ENCODE data around the gene SLC39A11.

Gene SLC39A11

GRCh38 chr17:73029991-73030390 is 62.5 kb downstream of the SLC39A11 start:
- ChIA-PET CTCF (no interaction called here), POLR2A (no interaction called here)

GRCh38 chr17:73029021-73029420 is 63.5 kb downstream of the SLC39A11 start:
- ChIA-PET POLR2A (no interaction called here), CTCF (no interaction called here)
- TF ChIP-seq NFRKB (IDR thresholded peaks at IDR 0.05) (no peak), ELF4 (IDR thresholded peaks at IDR 0.05) (no peak), FOXK2 (IDR thresholded peaks at IDR 0.05) (no peak), FOXM1 (IDR thresholded peaks at IDR 0.05; ENCODE audit: borderline replicate concordance) (no peak), TARDBP (IDR thresholded peaks at IDR 0.05) (no peak), FOXA1 (IDR thresholded peaks at IDR 0.05) (no peak), HDGF (IDR thresholded peaks at IDR 0.05; ENCODE audit: borderline replicate concordance) (no peak), PKNOX1 (IDR thresholded peaks at IDR 0.05) (no peak), BHLHE40 (IDR thresholded peaks at IDR 0.05; ENCODE audit: borderline replicate concordance) (no peak), L3MBTL2 (conservative IDR thresholded peaks at IDR 0.05) (no peak), CTBP1 (IDR thresholded peaks at IDR 0.05; ENCODE audit: borderline replicate concordance) (no peak), LEF1 (IDR thresholded peaks at IDR 0.05; ENCODE audit: borderline replicate concordance) (no peak), ZNF384 (IDR thresholded peaks at IDR 0.05) (no peak), SP1 (IDR thresholded peaks at IDR 0.05) (no peak), ARNT (IDR thresholded peaks at IDR 0.05) (no peak), SUZ12 (IDR thresholded peaks at IDR 0.05) (no peak)
- no peak for DNase-seq (ENCODE audit: extremely low spot score)

More at GRCh38 chr17:73029991-73030390, 62.5 kb downstream of the SLC39A11 start:
- TF ChIP-seq ARNT (IDR thresholded peaks at IDR 0.05): no peak
- DNase-seq (ENCODE audit: extremely low spot score): no peak

- POLR2A ChIA-PET: no interaction called here
- CTCF ChIA-PET: no interaction called here
- TF ChIP-seq FOXA1 (IDR thresholded peaks at IDR 0.05) (no peak), LEF1 (IDR thresholded peaks at IDR 0.05; ENCODE audit: borderline replicate concordance) (no peak), FOXK2 (IDR thresholded peaks at IDR 0.05) (no peak), HDGF (IDR thresholded peaks at IDR 0.05; ENCODE audit: borderline replicate concordance) (no peak), SP1 (IDR thresholded peaks at IDR 0.05) (no peak), CTBP1 (IDR thresholded peaks at IDR 0.05; ENCODE audit: borderline replicate concordance) (no peak), SUZ12 (IDR thresholded peaks at IDR 0.05) (no peak), TARDBP (IDR thresholded peaks at IDR 0.05) (no peak), ARNT (IDR thresholded peaks at IDR 0.05) (no peak), ZNF384 (IDR thresholded peaks at IDR 0.05) (no peak), BHLHE40 (IDR thresholded peaks at IDR 0.05; ENCODE audit: borderline replicate concordance) (no peak)
- DNase-seq (ENCODE audit: extremely low spot score): no peak
These were observed 64.2 kb downstream of the SLC39A11 start for GRCh38 chr17:73028299-73028755.

- TF ChIP-seq L3MBTL2 (conservative IDR thresholded peaks at IDR 0.05) (no peak), ZNF384 (IDR thresholded peaks at IDR 0.05) (no peak)
- ChIA-PET CTCF (no interaction called here), POLR2A (no interaction called here)
- no peak for DNase-seq (ENCODE audit: extremely low spot score)
These were observed 65.3 kb downstream of the SLC39A11 start for GRCh38 chr17:73027130-73027741.

- ChIA-PET POLR2A (no interaction called here), CTCF (no interaction called here)
- DNase-seq (ENCODE audit: extremely low spot score): no peak
- TF ChIP-seq ARNT (IDR thresholded peaks at IDR 0.05): no peak
- TF ChIP-seq L3MBTL2 (conservative IDR thresholded peaks at IDR 0.05): no peak
- TF ChIP-seq TARDBP (IDR thresholded peaks at IDR 0.05): no peak
- TF ChIP-seq PKNOX1 (IDR thresholded peaks at IDR 0.05): no peak
- no peak for TF ChIP-seq BHLHE40 (IDR thresholded peaks at IDR 0.05; ENCODE audit: borderline replicate concordance)
- no peak for TF ChIP-seq ELF4 (IDR thresholded peaks at IDR 0.05)
- TF ChIP-seq SP1 (IDR thresholded peaks at IDR 0.05): no peak
- TF ChIP-seq NFRKB (IDR thresholded peaks at IDR 0.05): no peak
- no peak for TF ChIP-seq CTBP1 (IDR thresholded peaks at IDR 0.05; ENCODE audit: borderline replicate concordance)
- TF ChIP-seq FOXA1 (IDR thresholded peaks at IDR 0.05): no peak
- no peak for TF ChIP-seq FOXK2 (IDR thresholded peaks at IDR 0.05)
- TF ChIP-seq LEF1 (IDR thresholded peaks at IDR 0.05; ENCODE audit: borderline replicate concordance): no peak
- no peak for TF ChIP-seq FOXM1 (IDR thresholded peaks at IDR 0.05; ENCODE audit: borderline replicate concordance)
- no peak for TF ChIP-seq SUZ12 (IDR thresholded peaks at IDR 0.05)
These were observed 67.4 kb downstream of the SLC39A11 start for GRCh38 chr17:73025041-73025560.

- no peak for TF ChIP-seq TARDBP (IDR thresholded peaks at IDR 0.05)
- TF ChIP-seq ELF4 (IDR thresholded peaks at IDR 0.05): no peak
- no peak for TF ChIP-seq BHLHE40 (IDR thresholded peaks at IDR 0.05; ENCODE audit: borderline replicate concordance)
- no peak for TF ChIP-seq ARNT (IDR thresholded peaks at IDR 0.05)
- no peak for TF ChIP-seq LEF1 (IDR thresholded peaks at IDR 0.05; ENCODE audit: borderline replicate concordance)
- no peak for TF ChIP-seq FOXA1 (IDR thresholded peaks at IDR 0.05)
- no peak for TF ChIP-seq PKNOX1 (IDR thresholded peaks at IDR 0.05)
- TF ChIP-seq FOXK2 (IDR thresholded peaks at IDR 0.05): no peak
- no peak for TF ChIP-seq SUZ12 (IDR thresholded peaks at IDR 0.05)
- TF ChIP-seq NFRKB (IDR thresholded peaks at IDR 0.05): no peak
- no peak for TF ChIP-seq CTBP1 (IDR thresholded peaks at IDR 0.05; ENCODE audit: borderline replicate concordance)
- no peak for DNase-seq (ENCODE audit: extremely low spot score)
- ChIA-PET CTCF (interaction anchor here (0.8 kb wide), 1 partner anchor 38 kb away, joined by 3 read pairs; no protein-coding TSS in a partner anchor), POLR2A (interaction anchor here (0.6 kb wide), 1 partner anchor 1136 kb away, joined by 3 read pairs; no protein-coding TSS in a partner anchor)
These were observed 68.7 kb downstream of the SLC39A11 start for GRCh38 chr17:73023759-73024158.
